Endothelial cell of umbilical vein (primary cell): ENCODE data around the gene NATD1. TPM values are rescaled to one million over a fixed set of nuclear protein-coding genes. Genes with fewer than 3 reads are reported as not detected.
"Not testable (repeated sequence)": the region's sequence is repeated elsewhere in the genome, so short reads cannot be mapped to it uniquely, and the experiment has no call there.

Experiments
- BruUV-seq: library from RNA; stranded (reverse); fragments of 400-500 nt; replicated peaks from 2 replicates; lab custom pipeline; 2021; lab: Mats Ljungman, UMichigan
- CTCF ChIA-PET: fragments of 300-600, 350-600 bp; sonication (Branson Sonifier 250); formaldehyde crosslinking; loops from one replicate; lab custom pipeline; 2021; ENCODE audit warnings: antibody characterized with exemption, inconsistent platforms; lab: Charles Lee
- POLR2A ChIA-PET: fragments of 300-600, 350-600 bp; sonication (Branson Sonifier 250); formaldehyde crosslinking; loops from one replicate; lab custom pipeline; 2021; ENCODE audit warnings: antibody characterized with exemption, inconsistent platforms; lab: Charles Lee
- DNase-seq: peaks from one replicate; pipeline ENCODE4 v3.0.0-alpha.2; 2011; ENCODE audit warnings: low read depth, low spot score
- FAIRE-seq: peaks from 2 replicates; lab custom pipeline; 2011; peaks lifted over from hg19 to GRCh38; lab: Jason Lieb, UNC
- H2AFZ ChIP-seq: 2 replicates; pipeline ENCODE4 v1.6.0; 2012; ENCODE audit warnings: low read depth, low read length, control low read depth, inconsistent platforms
- H3K27ac ChIP-seq: 2 replicates; pipeline ENCODE4 v1.5.1; 2011; ENCODE audit warnings: low read depth, mild to moderate bottlenecking, control low read depth, low read length, moderate library complexity; ENCODE audit not compliant: insufficient read depth
- H3K27me3 ChIP-seq, 2 experiments: 2 replicates each; pipeline versions ENCODE4 v1.6.0 to v1.6.1; 2011; ENCODE audit warnings: low read length in 2 of 2, mixed read lengths in 1 of 2; ENCODE audit not compliant: control insufficient read depth in 2 of 2, insufficient read depth in 2 of 2
- H3K36me3 ChIP-seq, 2 experiments: 2 replicates in 1 of 2; 3 replicates in 1 of 2; pipeline ENCODE4 v1.5.1; 2011; ENCODE audit warnings: low read length in 2 of 2, mild to moderate bottlenecking in 1 of 2, moderate library complexity in 1 of 2; ENCODE audit not compliant: control insufficient read depth in 2 of 2, insufficient read depth in 2 of 2; ENCODE audit errors: extremely low read depth in 1 of 2
- H3K4me1 ChIP-seq: 3 replicates; pipeline ENCODE4 v1.5.1; 2011; ENCODE audit warnings: mild to moderate bottlenecking, low read length; ENCODE audit not compliant: control insufficient read depth, insufficient read depth; ENCODE audit errors: extremely low read depth
- H3K4me2 ChIP-seq: 2 replicates; pipeline ENCODE4 v1.6.1; 2011; ENCODE audit warnings: low read length, control low read depth, mixed read lengths; ENCODE audit not compliant: insufficient read depth
- H3K4me3 ChIP-seq, 3 experiments: fragments of 200-600 bp in 1 of 3; sonication (generic), shearing (Covaris generic) in 1 of 3; replicated peaks in 1 of 3; 2 replicates each; pipeline ENCODE4 v1.5.1; 2011 to 2016; ENCODE audit warnings: control low read depth in 3 of 3, low read length in 3 of 3, mild to moderate bottlenecking in 2 of 3, inconsistent platforms in 1 of 3, low read depth in 1 of 3, moderate library complexity in 1 of 3; ENCODE audit not compliant: insufficient read depth in 1 of 3
- H3K79me2 ChIP-seq: 2 replicates; pipeline ENCODE4 v1.6.0; 2012; ENCODE audit warnings: low read length, inconsistent platforms; ENCODE audit not compliant: control insufficient read depth, insufficient read depth
- H3K9ac ChIP-seq: replicated peaks from 2 replicates; pipeline ENCODE3; 2011; ENCODE audit warnings: low read length, control low read depth; ENCODE audit not compliant: insufficient read depth; ENCODE audit errors: extremely low read depth
- H3K9me1 ChIP-seq: replicated peaks from 3 replicates; pipeline ENCODE4 v1.6.0; 2011; ENCODE audit warnings: mild to moderate bottlenecking, low read length; ENCODE audit not compliant: control insufficient read depth, insufficient read depth; ENCODE audit errors: extremely low read depth
- H3K9me3 ChIP-seq: replicated peaks from 2 replicates; pipeline ENCODE4 v1.5.1; 2012; ENCODE audit warnings: low read length, inconsistent platforms; ENCODE audit not compliant: control insufficient read depth, insufficient read depth
- H4K20me1 ChIP-seq: replicated peaks from 2 replicates; pipeline ENCODE3; 2011; ENCODE audit warnings: mild to moderate bottlenecking, low read length; ENCODE audit not compliant: control insufficient read depth, insufficient read depth; ENCODE audit errors: extremely low read depth
- EZH2 ChIP-seq: IDR thresholded peaks from 2 replicates; pipeline ENCODE4 v1.6.1; 2012; ENCODE audit warnings: borderline replicate concordance, low read depth, mild to moderate bottlenecking, moderate library complexity, low read length, inconsistent platforms; ENCODE audit not compliant: severe bottlenecking
- FOS ChIP-seq: IDR thresholded peaks from 2 replicates; pipeline ENCODE4 v1.6.1; 2011; ENCODE audit warnings: mild to moderate bottlenecking, low read length, moderate library complexity, borderline replicate concordance; ENCODE audit not compliant: insufficient read depth
- GATA2 ChIP-seq: IDR thresholded peaks from 2 replicates; pipeline ENCODE4 v1.7.0; 2011; ENCODE audit warnings: low read depth, mild to moderate bottlenecking, moderate library complexity, mixed read lengths, low read length; ENCODE audit not compliant: insufficient read length, insufficient read depth
- JUN ChIP-seq: IDR thresholded peaks from 2 replicates; pipeline ENCODE4 v1.6.1; 2011; ENCODE audit warnings: borderline replicate concordance, low read depth; ENCODE audit not compliant: insufficient read length, insufficient read depth
- MYC ChIP-seq: IDR thresholded peaks from one replicate; pipeline ENCODE4 v1.6.1; 2011; ENCODE audit warnings: mild to moderate bottlenecking, low read depth, low read length
- POLR2A ChIP-seq: IDR thresholded peaks from 2 replicates; pipeline ENCODE4 v1.6.1; 2012; ENCODE audit warnings: low read depth, mild to moderate bottlenecking, control low read depth, low read length
- POLR2AphosphoS5 ChIP-seq: IDR thresholded peaks from 2 replicates; pipeline ENCODE4 v1.6.1; 2012; ENCODE audit warnings: low read depth, mild to moderate bottlenecking, control low read depth, low read length, moderate library complexity; ENCODE audit not compliant: insufficient read depth
- dilution Hi-C: fragments of 300-500 bp; cut with MboI; formaldehyde crosslinking; loops from one replicate; pipeline ENCODE4 v1.15.0; 2019; ENCODE audit warnings: low sequenced_read_pairs; ENCODE audit not compliant: extremely low pct_ligation_motif_present
- intact Hi-C: fragments of 100-400 bp; cut with micrococcal nuclease; formaldehyde crosslinking; loops from one replicate; pipeline ENCODE4 v1.10.0; 2022
- polyA plus RNA-seq, 4 experiments: library from polyadenylated mRNA; depleted of rRNA in 3 of 4; stranded (reverse) in 3 of 4; unstranded in 1 of 4; fragments of >200 nt; gene quantifications; 2 replicates each; pipeline versions ENCODE4 v1.2.1 to v1.2.3, GENCODE V29; 2011 to 2012; ENCODE audit warnings: missing spikeins in 1 of 4
- total RNA-seq: library from RNA; stranded (reverse); gene quantifications from 2 replicates; pipeline ENCODE4 v1.2.3, GENCODE V29; 2021
- TF ChIP-seq, protein P1 (sequence below), 2 donors: IDR thresholded peaks; 1 replicate in 1 of 2; 2 replicates in 1 of 2; pipeline ENCODE4 v1.5.1; 2011; ENCODE audit warnings: low read length in 2 of 2, mild to moderate bottlenecking in 2 of 2, moderate library complexity in 2 of 2, control low read depth in 1 of 2, inconsistent platforms in 1 of 2, low read depth in 1 of 2; ENCODE audit not compliant: insufficient read depth in 1 of 2; ENCODE audit errors: extremely low read depth in 1 of 2
- TF ChIP-seq, protein P2 (sequence below): IDR thresholded peaks from 2 replicates; pipeline ENCODE4 v1.6.1; 2011; ENCODE audit not compliant: insufficient read depth, insufficient read length

NATD1 gene
- total and polyA plus RNA-seq, 2 donors (not counting 3 experiments of a cell fraction or from before 2014, with no cell fraction given): 7.0 to 7.2 TPM

DNA sequence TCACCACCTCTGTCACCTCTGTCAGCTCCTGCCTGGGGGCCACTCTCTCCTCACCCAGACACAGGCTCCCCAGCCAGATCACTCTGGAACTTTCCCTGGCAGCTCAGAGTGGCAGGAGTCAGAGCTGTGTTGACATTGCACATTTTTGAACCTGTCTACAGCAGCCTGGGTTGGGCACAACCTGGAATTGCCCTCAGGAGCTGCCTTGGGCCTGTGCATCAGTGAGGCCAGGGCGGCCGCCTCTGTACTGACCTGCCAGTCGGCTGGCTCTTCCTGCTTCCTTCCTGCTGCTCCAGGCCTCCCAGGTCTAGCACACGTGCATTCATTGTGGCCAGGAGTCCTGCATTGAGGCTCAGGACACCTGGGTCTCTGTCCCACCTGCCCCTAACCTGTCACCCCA is 25.1 kb downstream of the NATD1 start:
- H3K4me2 ChIP-seq: no peak overlapping the region
- H3K9me1 ChIP-seq: no peaks in the 10 kb centered on the region
- no peaks in the 10 kb centered on the region for H3K27me3 ChIP-seq
- H3K27ac ChIP-seq: no peak overlapping the region
- no peaks in the 10 kb centered on the region for H4K20me1 ChIP-seq
- dilution Hi-C loops: no loop called here
- H2AFZ ChIP-seq: no peak overlapping the region
- intact Hi-C loops: no loop called here
- no peak overlapping the region for H3K4me3 ChIP-seq
- H3K9me3 ChIP-seq: no peaks in the 10 kb centered on the region
- H3K4me1 ChIP-seq: no peaks in the 10 kb centered on the region
- no peak for DNase-seq
- ChIA-PET CTCF (interaction anchor here (0.7 to 1.5 kb wide), 2 partner anchors 11 to 272 kb away, joined by 3 to 5 read pairs; no protein-coding TSS in a partner anchor), POLR2A (no interaction called here)
- no peak for FAIRE-seq
- H3K36me3 ChIP-seq: no peaks in the 10 kb centered on the region
- H3K79me2 ChIP-seq: no peaks in the 10 kb centered on the region
- BruUV-seq: no TSS peak
- no peak overlapping the region for H3K9ac ChIP-seq
- TF ChIP-seq, protein P1, sequence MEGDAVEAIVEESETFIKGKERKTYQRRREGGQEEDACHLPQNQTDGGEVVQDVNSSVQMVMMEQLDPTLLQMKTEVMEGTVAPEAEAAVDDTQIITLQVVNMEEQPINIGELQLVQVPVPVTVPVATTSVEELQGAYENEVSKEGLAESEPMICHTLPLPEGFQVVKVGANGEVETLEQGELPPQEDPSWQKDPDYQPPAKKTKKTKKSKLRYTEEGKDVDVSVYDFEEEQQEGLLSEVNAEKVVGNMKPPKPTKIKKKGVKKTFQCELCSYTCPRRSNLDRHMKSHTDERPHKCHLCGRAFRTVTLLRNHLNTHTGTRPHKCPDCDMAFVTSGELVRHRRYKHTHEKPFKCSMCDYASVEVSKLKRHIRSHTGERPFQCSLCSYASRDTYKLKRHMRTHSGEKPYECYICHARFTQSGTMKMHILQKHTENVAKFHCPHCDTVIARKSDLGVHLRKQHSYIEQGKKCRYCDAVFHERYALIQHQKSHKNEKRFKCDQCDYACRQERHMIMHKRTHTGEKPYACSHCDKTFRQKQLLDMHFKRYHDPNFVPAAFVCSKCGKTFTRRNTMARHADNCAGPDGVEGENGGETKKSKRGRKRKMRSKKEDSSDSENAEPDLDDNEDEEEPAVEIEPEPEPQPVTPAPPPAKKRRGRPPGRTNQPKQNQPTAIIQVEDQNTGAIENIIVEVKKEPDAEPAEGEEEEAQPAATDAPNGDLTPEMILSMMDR (IDR thresholded peaks at IDR 0.05; ENCODE audit: extremely low read depth in 1 of 2, insufficient read depth in 1 of 2, low read depth in 1 of 2, low read length in 2 of 2): no peak
- TF ChIP-seq FOS (no peak), POLR2A (no peak), JUN (no peak), MYC (no peak), POLR2AphosphoS5 (no peak), GATA2 (no peak), EZH2 (no peak)
- TF ChIP-seq, protein P2, sequence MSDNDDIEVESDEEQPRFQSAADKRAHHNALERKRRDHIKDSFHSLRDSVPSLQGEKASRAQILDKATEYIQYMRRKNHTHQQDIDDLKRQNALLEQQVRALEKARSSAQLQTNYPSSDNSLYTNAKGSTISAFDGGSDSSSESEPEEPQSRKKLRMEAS: no peak

DNA sequence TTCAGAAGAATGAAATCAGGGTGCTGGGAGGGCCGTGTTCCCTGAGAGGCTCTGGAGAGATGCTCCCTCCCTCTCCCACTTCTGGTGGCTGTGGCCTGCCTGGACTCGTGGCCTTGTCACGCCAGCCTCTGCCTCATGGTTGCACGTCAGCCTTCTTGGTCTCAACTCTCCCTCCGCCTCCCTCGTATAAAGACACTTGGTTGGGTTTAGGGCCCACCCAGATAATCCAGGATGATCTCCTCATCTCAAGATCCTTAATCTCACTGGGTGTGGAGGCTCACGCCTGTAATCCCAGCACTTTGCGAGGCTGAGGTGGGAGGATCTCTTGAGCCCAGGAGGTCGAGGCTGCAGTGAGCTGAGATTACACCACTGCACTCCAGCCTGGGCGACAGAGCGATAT is 25.9 kb downstream of the NATD1 start:
- H3K36me3 ChIP-seq, H3K4me2 ChIP-seq, H4K20me1 ChIP-seq, H3K27ac ChIP-seq, H3K79me2 ChIP-seq, H3K9me3 ChIP-seq, H3K4me1 ChIP-seq, H3K9me1 ChIP-seq, FAIRE-seq, intact Hi-C loops, H2AFZ ChIP-seq, H3K27me3 ChIP-seq, H3K9ac ChIP-seq, DNase-seq, dilution Hi-C loops, BruUV-seq, POLR2A ChIA-PET, H3K4me3 ChIP-seq: not testable (repeated sequence)
- CTCF ChIA-PET: interaction anchor here (1.1 to 1.5 kb wide), 2 partner anchors 12 to 98 kb away, joined by 4 to 5 read pairs; no protein-coding TSS in a partner anchor
